Spleen (tissue), 11 donors: ENCODE results near the gene HSPA2. TPM values are rescaled to one million over a fixed set of nuclear protein-coding genes. Genes with fewer than 3 reads are reported as not detected.

Experiments
- DNase-seq: peaks from one replicate; pipeline ENCODE4 v3.0.0-alpha.2; 2020
- H3K27ac ChIP-seq, 8 donors: fragments of 200-600 bp; sonication (generic) in 7 of 8; 1 replicate in 4 of 8; 2 replicates in 4 of 8; pipeline versions ENCODE4 v1.5.0 to v1.8.0; 2016 to 2021; ENCODE audit warnings: inconsistent platforms in 4 of 8, mild to moderate bottlenecking in 4 of 8, moderate library complexity in 1 of 8
- H3K27me3 ChIP-seq, 7 donors: fragments of 200-600 bp; sonication (generic) in 6 of 7; replicated peaks in 1 of 7; 1 replicate in 4 of 7; 2 replicates in 3 of 7; pipeline versions ENCODE4 v1.5.0 to v1.8.0; 2016 to 2021; ENCODE audit warnings: inconsistent platforms in 3 of 7, mild to moderate bottlenecking in 1 of 7
- H3K36me3 ChIP-seq, 6 donors: fragments of 200-600 bp; sonication (generic) in 5 of 6; 1 replicate in 4 of 6; 2 replicates in 2 of 6; pipeline versions ENCODE4 v1.5.0 to v1.8.0; 2016 to 2021; ENCODE audit warnings: inconsistent platforms in 2 of 6
- H3K4me1 ChIP-seq, 6 donors: fragments of 200-600 bp; sonication (generic) in 5 of 6; 1 replicate in 3 of 6; 2 replicates in 3 of 6; pipeline versions ENCODE4 v1.5.0 to v1.8.0; 2016 to 2021; ENCODE audit warnings: inconsistent platforms in 3 of 6
- H3K4me3 ChIP-seq, 8 donors: fragments of 200-600 bp; sonication (generic) in 7 of 8; 1 replicate in 4 of 8; 2 replicates in 4 of 8; pipeline versions ENCODE4 v1.5.0 to v1.8.0; 2016 to 2021; ENCODE audit warnings: inconsistent platforms in 4 of 8, mild to moderate bottlenecking in 4 of 8, moderate library complexity in 2 of 8
- H3K9me3 ChIP-seq, 8 donors: fragments of 200-600 bp; sonication (generic) in 7 of 8; 1 replicate in 4 of 8; 2 replicates in 4 of 8; pipeline versions ENCODE4 v1.5.0 to v1.8.0; 2016 to 2021; ENCODE audit warnings: inconsistent platforms in 4 of 8
- POLR2A ChIP-seq, 3 donors: fragments of 450-650 bp; IDR thresholded peaks; one replicate each; pipeline ENCODE4 v1.5.1; 2017; ENCODE audit warnings: antibody characterized with exemption in 3 of 3, mild to moderate bottlenecking in 1 of 3
- POLR2AphosphoS5 ChIP-seq, 3 donors: sonication (generic); formaldehyde crosslinking; IDR thresholded peaks; one replicate each; pipeline ENCODE4 v1.5.1; 2017; ENCODE audit warnings: antibody characterized with exemption in 3 of 3
- WGBS, 5 donors: extraction: QIAGEN DNeasy Blood & Tissue Kit in 3 of 5; methylation state at CpG; one replicate each; pipeline versions ENCODE4 v1.1.5 to v1.1.7; 2013 to 2018; 5-methylcytosine and 5-hydroxymethylcytosine counted together
- intact Hi-C: fragments of 100-400 bp; cut with DNase I; formaldehyde crosslinking; loops from one replicate; pipeline ENCODE4 v1.15.0; 2023; ENCODE audit warnings: low total_unique reads
- polyA plus RNA-seq, 3 donors: library from polyadenylated mRNA; stranded (reverse); fragments of 200-250 nt; gene quantifications; one replicate each; pipeline ENCODE4 v1.2.1, GENCODE V29; 2013
- total RNA-seq, 7 donors: library from RNA; depleted of rRNA in 3 of 7; stranded (reverse); fragments of >200 nt in 3 of 7; fragmentation: NEBNext Ultra II Directional in 4 of 7; extraction: Animal tissue kit (Norgen Biotek cat#: 25700) in 4 of 7; gene quantifications; one replicate each; pipeline versions ENCODE4 v1.1.0 to v1.2.1, GENCODE V29; 2016 to 2021
- TF ChIP-seq, protein P1 (sequence below), 11 experiments: fragments of 200-600 bp in 7 of 11; fragments of 450-650 bp in 4 of 11; sonication (generic) in 4 of 11; IDR thresholded peaks in 8 of 11; conservative IDR thresholded peaks in 3 of 11; 1 replicate in 7 of 11; 2 replicates in 4 of 11; pipeline versions ENCODE4 v1.4.0 to v1.8.0; 2016 to 2021; ENCODE audit warnings: antibody characterized with exemption in 11 of 11, inconsistent platforms in 4 of 11, mild to moderate bottlenecking in 1 of 11
- donor health status: healthy with polysubstance abuse.
- donor health status: DM: no; HTN: no; CAD: no; lungs with moderate emphysema.
- donor health status: DM: no; HTN: no; CAD: no.
- donor health status: Bipolar disorder and iron deficiency.
- donor health status: healthy.
- donor health status: DM: no; HTN: no; CAD: no.
- donor health status: DM: yes; HTN: yes; CAD: no.

The HSPA2 gene
- total and polyA plus RNA-seq, 10 donors: 3.9 to 53.8 (median 23.6) TPM

DNA sequence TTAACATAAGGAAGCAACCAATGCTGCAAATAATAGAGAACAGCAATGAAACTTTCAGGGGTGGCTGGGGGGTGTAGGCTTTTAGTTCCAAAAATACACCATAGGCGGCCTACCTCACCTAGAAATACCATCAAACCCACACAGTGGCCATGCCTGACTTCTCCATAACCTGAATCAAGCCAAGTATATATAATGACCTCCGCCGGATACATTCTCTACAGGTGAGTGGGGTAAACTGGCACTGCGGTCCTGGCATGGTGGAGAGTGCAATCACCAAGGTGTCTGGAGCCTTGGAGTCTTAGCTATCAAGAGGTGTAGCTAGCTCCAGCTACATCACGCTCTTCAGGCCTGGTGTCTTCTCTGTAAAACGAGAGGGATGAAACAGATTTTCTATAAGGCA lies 38.1 kb upstream of the HSPA2 start:
- WGBS, 5 donors: 39 to 54% (median 41%) methylated on average over 6 of the region's 6 CpGs
- H3K27ac ChIP-seq: peak overlapping the region; percentile 99 to 100 (median 99)
- H3K36me3 ChIP-seq: peaks cover 0 to 19% (median 7%) of the 10 kb centered on the region in 6 donors
- TF ChIP-seq, protein P1, sequence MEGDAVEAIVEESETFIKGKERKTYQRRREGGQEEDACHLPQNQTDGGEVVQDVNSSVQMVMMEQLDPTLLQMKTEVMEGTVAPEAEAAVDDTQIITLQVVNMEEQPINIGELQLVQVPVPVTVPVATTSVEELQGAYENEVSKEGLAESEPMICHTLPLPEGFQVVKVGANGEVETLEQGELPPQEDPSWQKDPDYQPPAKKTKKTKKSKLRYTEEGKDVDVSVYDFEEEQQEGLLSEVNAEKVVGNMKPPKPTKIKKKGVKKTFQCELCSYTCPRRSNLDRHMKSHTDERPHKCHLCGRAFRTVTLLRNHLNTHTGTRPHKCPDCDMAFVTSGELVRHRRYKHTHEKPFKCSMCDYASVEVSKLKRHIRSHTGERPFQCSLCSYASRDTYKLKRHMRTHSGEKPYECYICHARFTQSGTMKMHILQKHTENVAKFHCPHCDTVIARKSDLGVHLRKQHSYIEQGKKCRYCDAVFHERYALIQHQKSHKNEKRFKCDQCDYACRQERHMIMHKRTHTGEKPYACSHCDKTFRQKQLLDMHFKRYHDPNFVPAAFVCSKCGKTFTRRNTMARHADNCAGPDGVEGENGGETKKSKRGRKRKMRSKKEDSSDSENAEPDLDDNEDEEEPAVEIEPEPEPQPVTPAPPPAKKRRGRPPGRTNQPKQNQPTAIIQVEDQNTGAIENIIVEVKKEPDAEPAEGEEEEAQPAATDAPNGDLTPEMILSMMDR (IDR thresholded peaks at IDR 0.05 in 8 of 11, conservative IDR thresholded peaks at IDR 0.05 in 3 of 11): no peak
- TF ChIP-seq POLR2A (IDR thresholded peaks at IDR 0.05) (no peak), POLR2AphosphoS5 (IDR thresholded peaks at IDR 0.05) (no peak)
- peak overlapping the region; percentile 55 to 88 (median 80) for H3K4me3 ChIP-seq
- no peak for DNase-seq
- H3K4me1 ChIP-seq: peaks cover 31 to 80% (median 58%) of the 10 kb centered on the region in 6 donors
- H3K9me3 ChIP-seq: no peaks in the 10 kb centered on the region
- H3K27me3 ChIP-seq: no peaks in the 10 kb centered on the region
- intact Hi-C loops: no loop called here

DNA sequence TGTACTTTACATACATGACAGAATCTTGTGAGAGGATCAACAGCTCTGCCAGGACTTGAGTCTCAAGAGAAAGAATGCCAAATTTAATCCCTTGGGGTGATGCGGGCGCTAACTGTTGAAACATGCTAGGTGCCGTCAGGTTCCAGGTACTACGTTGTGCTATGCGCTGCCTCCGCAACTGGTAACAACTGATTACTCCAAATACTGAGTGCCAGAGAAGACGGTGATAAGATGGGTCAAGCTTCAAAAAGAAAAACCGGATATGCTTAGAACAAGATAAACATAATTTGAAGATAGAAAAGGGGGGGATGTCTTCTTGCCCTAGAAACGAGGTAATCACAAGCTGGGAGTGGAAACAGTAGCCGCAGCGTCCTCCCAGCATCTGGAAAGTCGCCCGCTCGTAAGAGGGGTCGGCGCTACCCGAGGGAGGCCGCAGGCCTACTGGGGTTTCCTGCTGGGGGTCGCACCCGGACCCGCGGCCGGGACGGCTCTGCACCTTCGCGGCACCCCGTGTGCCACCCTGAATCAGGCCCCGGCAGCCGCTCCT lies 37.6 kb upstream of the HSPA2 start:
- no peak for TF ChIP-seq POLR2AphosphoS5 (IDR thresholded peaks at IDR 0.05)
- TF ChIP-seq, protein P1 (IDR thresholded peaks at IDR 0.05 in 8 of 11, conservative IDR thresholded peaks at IDR 0.05 in 3 of 11): no peak
- TF ChIP-seq POLR2A (IDR thresholded peaks at IDR 0.05): no peak
- intact Hi-C loops: no loop called here
- peaks cover 34 to 80% (median 63%) of the 10 kb centered on the region in 6 donors for H3K4me1 ChIP-seq
- H3K4me3 ChIP-seq: peak overlapping the region; percentile 55 to 88 (median 80)
- peak; percentile 78 for DNase-seq
- no peaks in the 10 kb centered on the region for H3K27me3 ChIP-seq
- WGBS, 5 donors: 1% methylated on average over 21 to 29 of the region's 29 CpGs
- peak overlapping the region; percentile 99 to 100 (median 99) for H3K27ac ChIP-seq
- H3K36me3 ChIP-seq: peaks cover 0 to 14% (median 4%) of the 10 kb centered on the region in 6 donors
- H3K9me3 ChIP-seq: no peaks in the 10 kb centered on the region

GRCh38 chr14:64503434-64504309 lies 36.9 kb upstream of the HSPA2 start, which contains the start of gene ZBTB25:
Gene ZBTB25, minus strand, starts transcription at chr14:64503838. Its CDS starts 13,305 bp downstream, at chr14:64490533.
- no peaks in the 10 kb centered on the region for H3K9me3 ChIP-seq
- intact Hi-C loops: no loop called here
- no peaks in the 10 kb centered on the region for H3K27me3 ChIP-seq
- peaks cover 42 to 80% (median 68%) of the 10 kb centered on the region in 6 donors for H3K4me1 ChIP-seq
- peaks cover 0 to 7% (median 3%) of the 10 kb centered on the region in 6 donors for H3K36me3 ChIP-seq
- DNase-seq: peak; percentile 99
- peak within 1 kb of the TSS; percentile 55 to 88 (median 80) for H3K4me3 ChIP-seq
- TF ChIP-seq POLR2AphosphoS5 (IDR thresholded peaks at IDR 0.05): peak; percentile 91 to 95 (median 92)
- TF ChIP-seq POLR2A (IDR thresholded peaks at IDR 0.05): peak; percentile 50 to 84 (median 53)
- TF ChIP-seq, protein P1 (IDR thresholded peaks at IDR 0.05 in 8 of 11, conservative IDR thresholded peaks at IDR 0.05 in 3 of 11): no peak
- WGBS, 5 donors: 0 to 1% (median 0%) methylated on average over 39 to 87 of the region's 87 CpGs
- peak within 1 kb of the TSS; percentile 99 to 100 (median 99) for H3K27ac ChIP-seq
